Activated T-helper 9 cell treated with anti-CD3 and anti-CD28 coated beads, Interleukin-2, amount 50 U/mL, for 16 hours (primary cell): Measurements from ENCODE around the gene SLC5A10.

Source experiments
- DNase-seq: peaks from one replicate; pipeline ENCODE4 v3.0.0-alpha.2; 2020; ENCODE audit warnings: low read depth

SLC5A10 gene

DNA sequence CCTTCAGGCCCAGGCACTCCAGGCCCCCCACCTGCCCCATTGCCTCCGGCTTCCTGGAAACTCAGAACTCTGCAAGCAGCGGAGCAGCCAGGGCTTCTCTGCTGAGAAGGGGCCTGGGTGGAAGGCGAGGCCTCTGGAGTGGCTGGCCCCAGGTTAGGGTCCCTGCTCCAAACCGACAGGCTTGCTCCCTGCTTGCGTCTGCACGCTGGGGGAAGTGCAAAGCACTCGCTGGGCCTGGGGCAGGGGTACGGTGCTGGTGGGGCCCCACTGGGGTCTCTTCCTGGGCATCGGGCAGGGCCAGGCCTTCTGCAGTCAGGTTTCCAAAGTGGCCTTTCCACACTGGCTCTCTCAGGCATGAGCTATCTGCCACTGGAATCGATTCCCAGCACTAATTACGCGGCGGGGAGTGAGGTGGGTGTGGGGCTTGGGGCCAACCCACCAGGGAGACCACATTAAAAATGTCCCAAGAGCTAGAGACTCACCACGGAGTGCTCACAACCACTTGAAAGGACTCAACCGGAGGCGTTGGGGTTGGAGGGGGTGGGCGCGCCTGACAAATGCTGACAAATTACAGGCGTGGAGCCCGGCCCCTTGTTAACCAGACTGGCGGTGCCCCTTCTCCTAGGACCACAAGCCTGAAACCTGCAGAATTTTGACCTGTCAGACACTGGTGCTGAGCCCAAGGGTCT lies 34.7 kb downstream of the SLC5A10 start:
- DNase-seq: no peak

- no peak for DNase-seq
These were observed 35.3 kb downstream of the SLC5A10 start for GRCh38 chr17:18987230-18987610.

DNA sequence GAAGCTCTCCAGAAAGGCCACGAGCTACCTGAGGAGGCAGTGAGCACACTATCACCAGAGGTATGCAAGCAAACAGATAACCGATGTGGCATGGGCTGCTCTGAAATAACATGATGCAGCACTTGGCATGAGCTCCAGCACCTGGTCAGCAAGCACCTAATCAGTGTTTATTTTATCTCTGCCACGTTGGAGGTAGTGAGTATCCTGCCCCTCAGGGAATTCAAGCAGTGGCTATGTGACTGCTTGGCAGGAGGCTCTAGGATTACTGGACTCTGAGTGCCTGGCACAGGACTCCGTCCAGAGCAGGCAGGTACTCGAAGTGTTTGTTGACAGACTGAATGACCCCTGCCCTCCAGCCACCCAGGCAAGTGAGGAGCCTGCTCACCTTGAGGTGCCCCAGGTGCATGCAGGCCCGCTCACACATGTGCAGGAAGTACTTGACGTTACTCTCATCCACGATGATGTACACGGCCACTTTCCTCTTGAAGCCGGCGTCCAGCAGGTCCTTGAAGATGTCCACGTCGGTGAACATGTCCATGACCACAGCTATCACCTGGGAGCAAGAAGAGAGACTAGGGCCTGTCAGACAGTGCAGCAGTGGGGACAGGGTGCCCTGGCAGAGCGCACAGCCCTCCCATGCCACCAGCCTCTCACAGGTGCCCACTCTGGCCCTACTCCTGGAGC lies 36.0 kb downstream of the SLC5A10 start:
- no peak for DNase-seq

DNA sequence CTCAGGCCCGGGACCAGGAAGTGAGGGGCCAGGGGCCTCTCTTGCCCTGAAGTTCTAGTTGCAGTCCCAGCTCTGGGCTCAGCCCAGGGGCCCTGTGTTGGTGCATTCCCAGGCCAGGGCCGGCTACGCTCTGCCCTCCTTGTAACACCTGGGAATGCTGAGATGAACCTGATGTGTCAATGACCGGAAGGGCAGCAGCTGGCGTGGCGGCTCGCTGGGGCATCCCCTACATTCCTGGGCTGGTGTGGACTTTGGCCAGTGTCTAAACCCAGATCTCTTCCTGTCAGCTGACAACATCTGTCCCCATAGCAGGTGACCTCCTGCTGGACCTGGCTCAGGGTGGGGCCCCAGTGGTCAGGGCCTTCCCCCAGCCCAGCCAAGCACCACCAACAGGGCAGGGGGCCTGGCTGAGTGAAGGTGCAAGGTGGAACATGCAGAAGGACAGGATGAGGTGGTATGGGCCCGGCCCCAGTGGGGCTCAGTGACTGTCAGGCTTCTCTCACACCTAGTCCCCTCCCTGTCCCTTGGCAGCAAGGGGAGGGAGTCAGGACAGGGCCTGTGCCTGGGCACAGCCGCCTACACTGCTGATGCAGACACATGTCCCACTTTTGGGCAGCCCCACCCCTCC lies 36.7 kb downstream of the SLC5A10 start:
- DNase-seq: no peak

GRCh38 chr17:18990331-18990730 lies 38.4 kb downstream of the SLC5A10 start:
- no peak for DNase-seq

DNA sequence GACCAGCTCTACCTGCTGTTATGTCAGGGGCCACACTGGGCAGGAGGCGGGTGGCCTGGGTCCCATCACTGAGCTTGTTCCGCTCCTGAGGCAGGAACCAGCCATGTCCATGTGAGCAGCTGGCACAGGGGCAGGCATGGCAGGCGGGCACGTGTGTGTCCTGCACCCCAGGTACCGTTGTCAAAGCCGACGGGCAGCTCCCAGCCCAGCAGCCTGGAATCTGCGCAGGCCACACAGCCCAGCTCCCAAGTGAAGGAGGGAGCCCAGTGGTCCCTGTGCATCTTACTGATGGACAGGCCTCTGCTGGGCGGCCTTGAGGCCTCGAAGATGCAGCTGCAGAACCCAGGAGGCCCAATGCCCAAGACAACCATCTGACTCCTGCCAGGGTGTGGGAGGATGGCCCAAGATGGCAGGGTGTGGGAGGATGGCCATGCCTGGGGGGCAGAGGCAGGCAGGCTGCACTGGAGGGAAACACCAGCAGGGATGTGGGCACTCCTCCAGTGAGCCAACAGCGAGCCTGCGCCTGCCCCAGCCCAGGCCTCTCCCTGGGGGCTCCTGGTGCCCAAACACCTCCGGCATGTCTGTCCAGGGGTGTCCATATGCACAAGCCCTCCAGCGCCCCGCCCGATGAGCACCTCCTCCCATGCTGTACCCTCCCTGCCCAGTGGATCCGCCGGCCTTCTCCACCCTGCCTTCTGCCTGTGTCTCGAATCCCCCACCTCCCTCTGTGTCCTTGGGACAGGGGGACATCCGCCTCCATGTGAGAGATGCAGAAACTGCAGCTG lies 39.8 kb downstream of the SLC5A10 start:
- DNase-seq: no peak

DNA sequence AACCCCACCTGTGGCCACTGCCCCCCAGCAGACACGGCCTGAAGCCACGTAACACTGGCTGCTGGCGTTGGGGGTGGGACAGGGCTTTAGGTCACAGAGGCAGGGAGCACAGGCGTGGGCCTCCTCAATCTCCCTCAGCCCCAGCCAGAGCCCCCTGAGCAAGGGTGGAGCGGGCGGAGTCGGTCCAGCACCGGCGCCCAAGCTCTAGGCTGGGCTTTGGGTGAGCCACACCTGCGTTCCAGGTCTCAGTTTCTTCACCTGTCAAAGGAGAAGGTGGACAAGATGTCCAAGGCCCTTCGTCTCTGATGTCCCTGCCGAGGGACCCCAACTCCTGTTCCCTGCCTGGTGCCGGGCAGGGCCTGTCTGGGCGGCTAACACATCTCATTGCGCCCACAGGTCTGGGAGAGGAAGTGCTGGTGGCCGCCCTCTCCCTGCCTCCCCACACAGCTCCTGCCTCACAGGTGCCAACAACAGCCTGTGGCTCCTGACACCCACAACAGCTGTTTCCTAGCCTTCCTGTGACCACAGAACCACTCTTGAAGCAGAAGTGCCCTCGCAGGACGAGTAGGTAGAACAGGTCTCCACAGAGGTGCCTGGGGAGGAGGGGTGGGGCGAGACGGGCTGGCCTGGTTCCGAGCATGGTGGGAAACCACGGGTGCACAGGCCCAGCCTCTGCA lies 40.6 kb downstream of the SLC5A10 start:
- no peak for DNase-seq

GRCh38 chr17:18993905-18994526 lies 42.1 kb downstream of the SLC5A10 start:
- DNase-seq: no peak

GRCh38 chr17:18994631-18995030 lies 42.7 kb downstream of the SLC5A10 start:
- no peak for DNase-seq

- no peak for DNase-seq
These were observed 43.3 kb downstream of the SLC5A10 start for GRCh38 chr17:18995220-18995619.

- DNase-seq: no peak
These were observed 44.5 kb downstream of the SLC5A10 start for GRCh38 chr17:18996458-18996857.

DNA sequence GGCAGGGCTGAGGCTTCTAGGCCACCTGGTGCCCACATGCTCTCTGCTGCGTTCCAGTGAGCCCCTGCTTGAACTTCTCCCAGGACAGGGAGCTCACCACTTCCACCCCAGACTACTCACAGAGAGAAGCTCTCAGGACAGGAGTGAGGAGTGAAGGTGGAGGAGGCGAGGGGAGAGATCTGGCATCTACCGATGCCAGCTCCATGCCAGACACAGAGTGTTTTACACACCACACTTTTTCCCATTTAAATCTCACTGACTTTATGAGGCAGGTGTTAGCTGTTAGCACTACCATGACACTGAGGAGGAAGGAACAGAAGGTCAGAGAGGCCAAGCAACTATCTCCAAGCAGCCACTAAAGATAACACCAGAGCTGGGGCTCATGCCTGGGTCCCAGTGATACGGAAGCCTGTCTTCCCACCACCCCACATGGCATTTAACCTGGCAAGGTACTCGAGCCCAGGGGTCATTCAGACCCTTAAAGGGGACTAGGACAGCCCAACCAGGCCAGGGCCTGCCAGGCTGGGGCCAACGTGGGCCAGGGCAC lies 45.8 kb downstream of the SLC5A10 start:
- DNase-seq: no peak

- DNase-seq: no peak
These were observed 47.4 kb downstream of the SLC5A10 start for GRCh38 chr17:18999394-18999793.

- DNase-seq: no peak
These were observed 47.9 kb downstream of the SLC5A10 start for GRCh38 chr17:18999911-19000310.

GRCh38 chr17:19000531-19001325 lies 48.8 kb downstream of the SLC5A10 start:
- DNase-seq: no peak

GRCh38 chr17:19001907-19002590 lies 50.1 kb downstream of the SLC5A10 start:
- DNase-seq: no peak

GRCh38 chr17:19002805-19003542 lies 51.0 kb downstream of the SLC5A10 start:
- no peak for DNase-seq

DNA sequence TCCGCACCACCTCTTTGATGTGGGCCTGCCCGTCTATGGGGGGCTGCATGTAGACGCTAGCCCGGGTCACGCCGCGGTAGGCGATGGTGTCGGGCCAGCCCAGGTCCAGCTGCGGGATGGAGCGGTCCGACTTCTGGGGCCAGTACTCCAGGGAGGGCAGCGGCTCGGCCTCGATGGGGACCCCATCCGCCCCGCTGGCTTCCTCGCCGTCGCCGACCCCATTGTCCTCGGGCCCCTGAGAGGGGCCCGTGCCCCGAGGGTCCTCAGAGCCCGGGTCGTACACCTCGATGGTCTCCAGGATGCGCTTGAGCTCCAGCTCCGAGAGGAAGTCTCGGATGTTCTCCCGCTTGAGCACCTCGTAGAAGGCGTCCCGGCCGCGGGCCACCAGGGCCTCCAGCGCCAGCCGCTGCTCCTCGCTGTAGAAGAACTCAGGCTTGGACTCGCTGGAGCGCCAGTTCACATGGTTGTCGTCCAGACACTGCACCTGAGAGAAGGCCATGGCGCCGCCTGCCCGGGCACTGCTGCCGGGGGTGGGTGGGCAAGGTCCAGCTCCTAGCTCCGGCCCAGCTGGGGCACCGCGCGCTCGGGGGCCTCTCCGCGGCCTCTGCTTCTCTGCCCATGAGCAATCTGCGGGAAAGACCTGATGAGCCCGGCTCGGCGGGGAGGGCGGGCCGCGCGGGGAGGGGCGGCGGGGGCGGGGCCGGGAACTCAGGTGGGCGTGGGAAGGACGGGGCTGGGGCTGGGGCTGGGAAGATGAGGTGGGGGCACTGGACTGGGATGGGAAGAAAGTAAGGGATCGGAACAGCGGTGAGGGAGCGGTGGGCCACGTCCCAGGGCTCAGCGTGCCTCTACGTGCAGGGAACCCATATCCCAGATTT lies 51.8 kb downstream of the SLC5A10 start:
- DNase-seq: peak; percentile 39
